Hepatocyte (in vitro differentiated cells): ENCODE results near the gene DIPK1A.

ENCODE experiments used
- CTCF ChIP-seq: fragments of 200-600 bp; sonication (generic); IDR thresholded peaks from 2 replicates; pipeline ENCODE4 v1.5.1; 2016; ENCODE audit warnings: antibody characterized with exemption, mild to moderate bottlenecking; ENCODE audit not compliant: poor library complexity
- EZH2 ChIP-seq: fragments of 200-600 bp; sonication (generic); IDR thresholded peaks from 2 replicates; pipeline ENCODE4 v1.6.1; 2016; ENCODE audit warnings: antibody characterized with exemption, mild to moderate bottlenecking, borderline replicate concordance
- EZH2phosphoT487 ChIP-seq: fragments of 200-600 bp; sonication (generic); IDR thresholded peaks from one replicate; pipeline ENCODE4 v1.6.1; 2018; ENCODE audit warnings: antibody characterized with exemption, mild to moderate bottlenecking, low read depth, moderate library complexity; ENCODE audit not compliant: unreplicated experiment, severe bottlenecking

- no peak for TF ChIP-seq CTCF
- no peak for TF ChIP-seq EZH2phosphoT487
- no peak for TF ChIP-seq EZH2
Measured at GRCh38 chr1:92915547-92915946, 45.7 kb downstream of the DIPK1A start.
